ENCODE results near the gene PPP6R3. TPM values are rescaled to one million over a fixed set of nuclear protein-coding genes. Genes with fewer than 3 reads are reported as not detected.

Gene PPP6R3
- total and polyA plus RNA-seq, 2 of the 8 experiments (the other 6 are each of a cell fraction or from before 2014, with no cell fraction given): 44.6 to 150 TPM

DNA sequence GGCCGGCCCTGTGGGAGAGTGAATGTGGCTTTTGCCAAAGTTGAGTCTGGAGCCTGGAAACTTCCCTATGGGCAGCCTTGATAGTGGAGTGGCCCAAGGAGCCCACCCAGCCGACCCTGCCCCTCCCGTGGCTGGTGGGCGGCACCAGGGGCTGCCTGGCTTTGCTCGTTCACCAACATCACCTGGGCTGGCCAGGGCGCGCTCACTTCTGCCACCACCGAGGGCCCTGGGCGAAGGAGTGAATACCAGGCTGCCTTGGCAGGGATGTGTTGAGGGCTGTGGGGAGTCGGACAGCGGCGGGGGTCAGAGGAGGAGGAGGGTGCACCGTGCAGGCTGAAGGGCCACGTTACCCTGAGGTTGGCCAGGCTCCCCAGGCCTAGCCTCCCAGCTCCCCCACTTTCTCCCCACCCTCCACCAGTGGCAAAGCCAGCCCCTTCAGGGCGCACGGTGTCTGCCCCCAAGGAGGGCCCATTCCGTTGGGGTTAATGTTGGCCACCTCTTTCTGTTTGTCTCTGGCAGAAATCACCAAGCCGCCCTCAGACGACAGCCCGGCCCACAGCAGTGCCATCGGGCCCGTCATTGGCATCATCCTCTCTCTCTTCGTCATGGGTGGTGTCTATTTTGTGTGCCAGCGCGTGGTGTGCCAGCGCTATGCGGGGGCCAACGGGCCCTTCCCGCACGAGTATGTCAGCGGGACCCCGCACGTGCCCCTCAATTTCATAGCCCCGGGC, 22.5 kb upstream of the PPP6R3 start:
- no peak overlapping the region for H2BK20ac ChIP-seq (ENCODE audit: low read length)
- no peak overlapping the region for H2BK5ac ChIP-seq (ENCODE audit: low read depth, low read length)
- H3K27me3 ChIP-seq (replicated peaks in 1 of 4; ENCODE audit: control insufficient read depth in 3 of 4, extremely low read depth in 1 of 4, insufficient read depth in 3 of 4, low read length in 3 of 4): no peaks in the 10 kb centered on the region
- no peak overlapping the region for H3K9ac ChIP-seq (replicated peaks in 1 of 4; ENCODE audit: extremely low read depth in 1 of 4, low read depth in 3 of 4, low read length in 3 of 4)
- H3K9me3 ChIP-seq (ENCODE audit: insufficient read depth in 2 of 2, low read depth in 1 of 2, low read length in 1 of 2): no peaks in the 10 kb centered on the region
- H3K23me2 ChIP-seq (ENCODE audit: low read depth, low read length): no peaks in the 10 kb centered on the region
- no peak overlapping the region for H4K8ac ChIP-seq (ENCODE audit: extremely low read depth, insufficient read depth, low read length)
- POLR2A ChIA-PET (ENCODE audit: partially characterized antibody): interaction anchor here (1.2 kb wide), 1 partner anchor 22 kb away, joined by 4 read pairs; the partner anchor contains the start of gene PPP6R3
- CTCF ChIA-PET (ENCODE audit: partially characterized antibody): interaction anchor here (0.7 to 1.9 kb wide), 6 partner anchors 14 to 361 kb away, joined by 3 to 5 read pairs (median 4); no protein-coding TSS in a partner anchor
- FAIRE-seq (no peak), DNase-seq (ENCODE audit: low read depth in 1 of 2, low spot score in 2 of 2) (no peak)
- peaks cover 0 to 5% (median 3%) of the 10 kb centered on the region in 4 experiments; a peak in 6 of 8 replicates for H3K36me3 ChIP-seq (ENCODE audit: control insufficient read depth in 2 of 4, insufficient read depth in 4 of 4, low read length in 3 of 4)
- no peak overlapping the region for H3K4ac ChIP-seq (replicated peaks; ENCODE audit: insufficient read length, low read depth, low read length)
- no peak overlapping the region for H3K14ac ChIP-seq (ENCODE audit: insufficient read length)
- H3K23ac ChIP-seq (ENCODE audit: insufficient read length): no peak overlapping the region
- no peak overlapping the region for H3K18ac ChIP-seq (ENCODE audit: extremely low read depth, low read length)
- no peak overlapping the region for H2BK120ac ChIP-seq (replicated peaks; ENCODE audit: low read depth, low read length)
- H3K4me1 ChIP-seq (replicated peaks in 1 of 4; ENCODE audit: control insufficient read depth in 3 of 4, insufficient read depth in 4 of 4, low read length in 3 of 4): peaks cover 3 to 22% (median 9%) of the 10 kb centered on the region in 4 experiments
- no peak overlapping the region for H3K4me3 ChIP-seq (ENCODE audit: extremely low read depth in 1 of 4, insufficient read depth in 2 of 4, low read depth in 3 of 4, low read length in 4 of 4)
- H3K79me2 ChIP-seq (ENCODE audit: control insufficient read depth in 1 of 2, insufficient read depth in 2 of 2, low read length in 2 of 2): no peaks in the 10 kb centered on the region
- no peak overlapping the region for H2BK15ac ChIP-seq (ENCODE audit: low read length)
- no peak overlapping the region for H3K27ac ChIP-seq (ENCODE audit: low read depth, low read length)
- WGBS, 2 experiments (ENCODE audit: extremely low coverage in 1 of 2, insufficient coverage in 1 of 2, insufficient read length in 1 of 2, insufficient replicate concordance in 2 of 2, low coverage in 1 of 2, low lambda C conversion rate in 2 of 2, missing lambda C conversion rate in 1 of 2): 94% methylated on average over 32 of the region's 34 CpGs; no CpG with 5 or more reads in 1 of the 2 experiments
- no peak overlapping the region for H3K56ac ChIP-seq (replicated peaks; ENCODE audit: insufficient read length, low read depth, low read length)
- no peak overlapping the region for H4K5ac ChIP-seq (ENCODE audit: insufficient read length, low read depth, low read length)
- no peak overlapping the region for H2AK5ac ChIP-seq (ENCODE audit: low read depth, low read length)
- H2BK12ac ChIP-seq (ENCODE audit: low read depth, low read length): no peak overlapping the region
- no peak overlapping the region for H2AFZ ChIP-seq (ENCODE audit: low read length)
- peaks cover 0 to 9% of the 10 kb centered on the region in 2 experiments for H4K20me1 ChIP-seq (replicated peaks in 1 of 2; ENCODE audit: control insufficient read depth in 1 of 2, insufficient read depth in 2 of 2, low read length in 2 of 2)
- no peak overlapping the region for H3K4me2 ChIP-seq (ENCODE audit: insufficient read depth in 1 of 2, low read depth in 2 of 2, low read length in 2 of 2)
- H4K91ac ChIP-seq (replicated peaks; ENCODE audit: insufficient read length, low read length): no peak overlapping the region
- H3K79me1 ChIP-seq (ENCODE audit: low read depth, low read length): no peaks in the 10 kb centered on the region
- no peak for TF ChIP-seq RNF2 (IDR thresholded peaks at IDR 0.05; ENCODE audit: borderline replicate concordance, low read depth, low read length, missing control alignments, poor library complexity, severe bottlenecking)
